Lung (tissue), 12 donors: ENCODE results near the gene UBE2L5. TPM values are rescaled to one million over a fixed set of nuclear protein-coding genes. Genes with fewer than 3 reads are reported as not detected.

ENCODE experiments used
- ATAC-seq: fragments of 200-7000 bp; cut with Tn5 transposase; one replicate; pipeline ENCODE4 v1.9.1; 2020; ENCODE audit warnings: moderate number of reproducible peaks; ENCODE audit not compliant: insufficient read depth, low FRiP score
- DNase-seq, 3 donors: peaks; one replicate each; pipeline ENCODE4 v3.0.0-alpha.2; 2013 to 2017
- H3K27ac ChIP-seq, 2 donors: one replicate each; pipeline ENCODE4 v1.5.1; 2013; ENCODE audit warnings: mild to moderate bottlenecking in 2 of 2, moderate library complexity in 2 of 2, control low read depth in 1 of 2, inconsistent platforms in 1 of 2, low read depth in 1 of 2, low read length in 1 of 2
- H3K27me3 ChIP-seq, 3 donors: one replicate each; pipeline ENCODE4 v1.5.1; 2013; ENCODE audit warnings: low read length in 2 of 3; ENCODE audit not compliant: control insufficient read depth in 3 of 3, insufficient read depth in 3 of 3
- H3K36me3 ChIP-seq, 4 donors: one replicate each; pipeline ENCODE4 v1.5.1; 2013; ENCODE audit warnings: low read length in 4 of 4, mild to moderate bottlenecking in 1 of 4, moderate library complexity in 1 of 4; ENCODE audit not compliant: control insufficient read depth in 4 of 4, insufficient read depth in 4 of 4
- H3K4me1 ChIP-seq, 5 donors: one replicate each; pipeline ENCODE4 v1.5.1; 2013; ENCODE audit warnings: low read length in 5 of 5, mild to moderate bottlenecking in 2 of 5, moderate library complexity in 1 of 5; ENCODE audit not compliant: control insufficient read depth in 5 of 5, insufficient read depth in 5 of 5
- H3K4me3 ChIP-seq: one replicate; pipeline ENCODE4 v1.5.1; 2013; ENCODE audit warnings: mild to moderate bottlenecking, control low read depth, moderate library complexity
- H3K9ac ChIP-seq, 2 donors: one replicate each; pipeline ENCODE4 v1.5.1; 2013; ENCODE audit warnings: low read length in 2 of 2, control low read depth in 1 of 2; ENCODE audit not compliant: insufficient read depth in 1 of 2
- H3K9me3 ChIP-seq, 4 donors: one replicate each; pipeline ENCODE4 v1.5.1; 2013; ENCODE audit warnings: low read length in 3 of 4, mild to moderate bottlenecking in 1 of 4, moderate library complexity in 1 of 4; ENCODE audit not compliant: control insufficient read depth in 4 of 4, insufficient read depth in 3 of 4
- WGBS, 2 donors: extraction: QIAGEN DNeasy Blood & Tissue Kit; methylation state at CpG; one replicate each; pipeline ENCODE4 v1.1.7; 2013; 5-methylcytosine and 5-hydroxymethylcytosine counted together
- polyA plus RNA-seq, 2 donors: library from polyadenylated mRNA; stranded (reverse); fragments of 200-250 nt; gene quantifications; one replicate each; pipeline ENCODE4 v1.2.1, GENCODE V29; 2013
- total RNA-seq, 2 donors: library from RNA; depleted of rRNA in 1 of 2; stranded (reverse); fragments of >200 nt in 1 of 2; gene quantifications; one replicate each; pipeline ENCODE4 v1.2.1, GENCODE V29; 2014 to 2021
- TF ChIP-seq, protein P1 (sequence below): IDR thresholded peaks from 2 replicates; pipeline ENCODE4 v1.5.1; 2012; ENCODE audit warnings: mild to moderate bottlenecking; ENCODE audit errors: control extremely low read depth, extremely low read depth
- donor health status: control.
- donor health status: control.
- donor health status: Bipolar disorder and iron deficiency.
- donor health status: healthy.
- donor health status: DM: yes; HTN: yes; CAD: no.

UBE2L5 gene
- total and polyA plus RNA-seq, 4 donors, result 0.06 TPM; not detected in 3

DNA sequence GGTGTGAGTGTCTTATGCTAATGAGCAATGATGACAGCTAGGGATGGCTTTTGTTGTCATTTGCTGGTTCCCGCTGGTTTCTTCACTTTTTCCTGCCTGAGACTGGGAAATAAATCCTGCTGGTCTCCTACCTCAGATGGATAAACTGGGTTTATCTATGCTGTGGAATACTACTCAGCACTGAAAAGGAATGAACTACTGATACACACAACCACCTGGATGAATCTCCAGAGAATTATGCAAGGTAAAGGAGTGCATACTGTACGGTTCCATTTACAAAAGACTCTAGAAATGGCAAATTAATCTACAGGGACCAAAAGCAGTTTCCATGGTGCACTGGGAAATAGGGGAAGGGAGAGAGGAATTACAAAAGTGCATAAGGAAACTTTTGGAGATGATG lies 41.2 kb upstream of the UBE2L5 start:
- no peaks in the 10 kb centered on the region for H3K27me3 ChIP-seq
- DNase-seq (no peak), ATAC-seq (no peak)
- H3K4me1 ChIP-seq, result peaks cover 0 to 2% (median 0%) of the 10 kb centered on the region in 5 donors
- H3K27ac ChIP-seq, result no peak overlapping the region
- no peaks in the 10 kb centered on the region for H3K9me3 ChIP-seq
- TF ChIP-seq, protein P1, sequence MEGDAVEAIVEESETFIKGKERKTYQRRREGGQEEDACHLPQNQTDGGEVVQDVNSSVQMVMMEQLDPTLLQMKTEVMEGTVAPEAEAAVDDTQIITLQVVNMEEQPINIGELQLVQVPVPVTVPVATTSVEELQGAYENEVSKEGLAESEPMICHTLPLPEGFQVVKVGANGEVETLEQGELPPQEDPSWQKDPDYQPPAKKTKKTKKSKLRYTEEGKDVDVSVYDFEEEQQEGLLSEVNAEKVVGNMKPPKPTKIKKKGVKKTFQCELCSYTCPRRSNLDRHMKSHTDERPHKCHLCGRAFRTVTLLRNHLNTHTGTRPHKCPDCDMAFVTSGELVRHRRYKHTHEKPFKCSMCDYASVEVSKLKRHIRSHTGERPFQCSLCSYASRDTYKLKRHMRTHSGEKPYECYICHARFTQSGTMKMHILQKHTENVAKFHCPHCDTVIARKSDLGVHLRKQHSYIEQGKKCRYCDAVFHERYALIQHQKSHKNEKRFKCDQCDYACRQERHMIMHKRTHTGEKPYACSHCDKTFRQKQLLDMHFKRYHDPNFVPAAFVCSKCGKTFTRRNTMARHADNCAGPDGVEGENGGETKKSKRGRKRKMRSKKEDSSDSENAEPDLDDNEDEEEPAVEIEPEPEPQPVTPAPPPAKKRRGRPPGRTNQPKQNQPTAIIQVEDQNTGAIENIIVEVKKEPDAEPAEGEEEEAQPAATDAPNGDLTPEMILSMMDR, result no peak
- H3K4me3 ChIP-seq, result no peak overlapping the region
- WGBS, 2 donors, result 95 to 96% methylated on average over 2 of the region's 2 CpGs
- H3K36me3 ChIP-seq, result no peaks in the 10 kb centered on the region
- no peak overlapping the region for H3K9ac ChIP-seq

GRCh38 chr13:30382836-30383525 lies 39.3 kb upstream of the UBE2L5 start:
- no peaks in the 10 kb centered on the region for H3K36me3 ChIP-seq
- H3K27ac ChIP-seq, result no peak overlapping the region
- no peaks in the 10 kb centered on the region for H3K9me3 ChIP-seq
- 28 to 60% methylated on average over 6 of the region's 6 CpGs for WGBS, 2 donors
- TF ChIP-seq, protein P1, result no peak
- H3K4me3 ChIP-seq, result no peak overlapping the region
- H3K4me1 ChIP-seq, result no peaks in the 10 kb centered on the region
- H3K27me3 ChIP-seq, result no peaks in the 10 kb centered on the region
- ATAC-seq (no peak), DNase-seq (peak in 2 of 3 donors; percentile 24 to 47)
- no peak overlapping the region for H3K9ac ChIP-seq

DNA sequence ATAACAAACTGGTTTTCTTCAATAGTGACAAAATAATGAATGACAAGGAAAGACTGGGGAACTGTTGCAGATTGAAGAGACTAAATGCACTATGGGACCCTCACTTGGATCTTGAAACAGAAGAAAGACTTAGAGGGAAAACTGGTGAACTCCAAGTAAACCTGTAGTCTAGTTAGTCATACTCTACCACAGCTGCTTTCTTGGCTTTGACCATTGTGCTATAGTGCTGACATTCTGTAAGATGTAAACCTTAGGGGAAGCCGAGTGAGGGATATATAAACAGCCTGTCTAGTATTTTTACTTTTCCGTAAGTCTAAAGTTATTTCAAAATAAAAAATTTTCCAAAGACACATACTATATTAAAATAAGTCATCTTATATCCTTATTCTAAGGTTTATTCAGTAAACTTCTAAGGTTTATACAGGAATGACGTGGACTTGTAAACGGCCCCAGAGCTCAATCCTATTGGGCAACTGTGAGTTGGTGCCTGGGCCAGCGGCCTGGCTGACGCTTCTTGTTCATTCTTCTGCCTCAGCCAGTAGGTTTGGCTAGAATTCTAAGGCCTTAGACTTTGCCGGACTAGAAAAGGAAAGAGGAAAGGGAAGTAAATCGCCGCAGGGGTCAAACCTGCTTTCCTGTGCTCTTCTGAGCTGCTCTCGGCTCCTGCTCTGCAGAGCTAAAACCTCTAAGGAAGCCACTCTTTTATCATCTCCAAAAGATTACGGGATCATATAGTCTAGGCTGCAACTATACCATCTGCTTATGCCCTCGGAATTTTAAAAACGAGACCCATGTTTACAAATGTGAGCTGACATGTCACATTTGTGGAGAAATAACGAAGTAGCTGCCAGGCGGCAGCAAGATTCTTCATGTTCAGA lies 33.6 kb upstream of the UBE2L5 start:
- Histone ChIP-seq H3K27ac (no peak overlapping the region), H3K9ac (no peak overlapping the region), H3K4me1 (peaks cover 0 to 9% (median 0%) of the 10 kb centered on the region in 5 donors), H3K4me3 (no peak overlapping the region), H3K27me3 (no peaks in the 10 kb centered on the region), H3K9me3 (no peaks in the 10 kb centered on the region), H3K36me3 (no peaks in the 10 kb centered on the region)
- ATAC-seq (no peak), DNase-seq (peak; percentile 36 to 43 (median 42))
- TF ChIP-seq, protein P1, result no peak
- WGBS, 2 donors, result 37 to 47% methylated on average over 15 of the region's 15 CpGs
